Measurements from ENCODE around the gene PHF1.

Gene PHF1

GRCh38 chr6:33417128-33417902, 6.5 kb downstream of the PHF1 start:
- Histone ChIP-seq H3K36me3 (replicated peaks; ENCODE audit: low read depth, low read length) (peaks cover 10% of the 10 kb centered on the region), H3K4me1 (ENCODE audit: low read length) (peaks cover 37% of the 10 kb centered on the region), H3K27ac (ENCODE audit: low read length) (peak overlapping the region; percentile 60), H3K9me3 (ENCODE audit: insufficient read depth, low read length) (no peaks in the 10 kb centered on the region), H3K79me2 (ENCODE audit: low read length) (peaks cover 19% of the 10 kb centered on the region), H2AFZ (ENCODE audit: low read depth, low read length) (0 out of 2 replicates have a peak overlapping the region, but pooled peaks have one; percentile 72), H4K20me1 (ENCODE audit: insufficient read depth, low read length) (no peaks in the 10 kb centered on the region), H3K9ac (ENCODE audit: low read length) (peak overlapping the region; percentile 58), H3K4me2 (ENCODE audit: low read length) (peak overlapping the region; percentile 97), H3K4me3 (ENCODE audit: low read length) (peak overlapping the region; percentile 89), H3K27me3 (ENCODE audit: low read depth, low read length) (0 out of 2 replicates have a peak, but pooled peaks cover 2% of the 10 kb centered on the region)
- TF ChIP-seq, protein P1, sequence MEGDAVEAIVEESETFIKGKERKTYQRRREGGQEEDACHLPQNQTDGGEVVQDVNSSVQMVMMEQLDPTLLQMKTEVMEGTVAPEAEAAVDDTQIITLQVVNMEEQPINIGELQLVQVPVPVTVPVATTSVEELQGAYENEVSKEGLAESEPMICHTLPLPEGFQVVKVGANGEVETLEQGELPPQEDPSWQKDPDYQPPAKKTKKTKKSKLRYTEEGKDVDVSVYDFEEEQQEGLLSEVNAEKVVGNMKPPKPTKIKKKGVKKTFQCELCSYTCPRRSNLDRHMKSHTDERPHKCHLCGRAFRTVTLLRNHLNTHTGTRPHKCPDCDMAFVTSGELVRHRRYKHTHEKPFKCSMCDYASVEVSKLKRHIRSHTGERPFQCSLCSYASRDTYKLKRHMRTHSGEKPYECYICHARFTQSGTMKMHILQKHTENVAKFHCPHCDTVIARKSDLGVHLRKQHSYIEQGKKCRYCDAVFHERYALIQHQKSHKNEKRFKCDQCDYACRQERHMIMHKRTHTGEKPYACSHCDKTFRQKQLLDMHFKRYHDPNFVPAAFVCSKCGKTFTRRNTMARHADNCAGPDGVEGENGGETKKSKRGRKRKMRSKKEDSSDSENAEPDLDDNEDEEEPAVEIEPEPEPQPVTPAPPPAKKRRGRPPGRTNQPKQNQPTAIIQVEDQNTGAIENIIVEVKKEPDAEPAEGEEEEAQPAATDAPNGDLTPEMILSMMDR (IDR thresholded peaks at IDR 0.05; ENCODE audit: low read depth, low read length): no peak
- TF ChIP-seq EZH2phosphoT487 (IDR thresholded peaks at IDR 0.05; ENCODE audit: low read depth): no peak

- Histone ChIP-seq H3K27ac (ENCODE audit: low read length) (peak within 1 kb of the TSS; percentile 81), H3K9me3 (ENCODE audit: insufficient read depth, low read length) (no peaks in the 10 kb centered on the region), H3K9ac (ENCODE audit: low read length) (peak within 1 kb of the TSS; percentile 91), H3K4me3 (ENCODE audit: low read length) (peak within 1 kb of the TSS; percentile 89), H2AFZ (ENCODE audit: low read depth, low read length) (peak within 1 kb of the TSS; percentile 72; the same call in 1 of the 2 replicates), H3K27me3 (ENCODE audit: low read depth, low read length) (0 out of 2 replicates have a peak, but pooled peaks cover 2% of the 10 kb centered on the region), H3K4me1 (ENCODE audit: low read length) (peaks cover 37% of the 10 kb centered on the region), H3K79me2 (ENCODE audit: low read length) (peaks cover 19% of the 10 kb centered on the region), H3K36me3 (replicated peaks; ENCODE audit: low read depth, low read length) (peaks cover 10% of the 10 kb centered on the region), H4K20me1 (ENCODE audit: insufficient read depth, low read length) (no peaks in the 10 kb centered on the region), H3K4me2 (ENCODE audit: low read length) (peak within 1 kb of the TSS; percentile 98)
- TF ChIP-seq, protein P1 (IDR thresholded peaks at IDR 0.05; ENCODE audit: low read depth, low read length): peak; percentile 51
- no peak for TF ChIP-seq EZH2phosphoT487 (IDR thresholded peaks at IDR 0.05; ENCODE audit: low read depth)
These were observed 7.3 kb downstream of the PHF1 start, which contains the start of gene CUTA for GRCh38 chr6:33417903-33418689. TSS of gene CUTA (minus strand) at chr6:33418107. CDS start at chr6:33418000, 107 bp downstream.

DNA sequence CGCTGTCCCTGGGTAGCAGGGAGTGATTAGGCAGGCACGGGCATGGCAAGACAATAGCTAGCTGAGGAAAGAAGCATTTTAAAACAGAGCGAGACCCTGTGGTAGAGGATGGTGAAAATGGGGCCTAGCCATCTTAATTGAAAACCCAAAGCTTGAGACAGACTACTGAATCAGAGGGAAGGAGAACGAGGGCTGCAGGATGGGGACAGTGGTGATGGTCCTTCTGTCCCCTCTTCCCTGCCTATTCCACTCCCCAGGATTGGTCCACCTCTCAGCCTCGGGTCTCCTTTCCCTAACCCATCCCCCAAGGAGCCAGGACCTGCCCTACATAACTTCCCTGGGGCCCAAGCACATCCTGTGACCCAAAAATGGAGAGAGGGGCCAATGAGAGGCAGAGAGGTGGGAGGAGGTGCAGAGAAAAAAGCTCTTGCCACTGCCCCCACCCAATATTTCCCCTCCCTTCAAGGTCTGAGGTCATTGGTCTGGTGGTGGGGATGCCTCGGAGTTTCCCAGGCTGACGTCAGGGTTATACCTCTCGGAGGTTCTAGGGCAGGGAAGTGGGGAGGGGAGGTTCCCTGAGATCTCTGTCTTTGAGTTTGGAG, 8.0 kb downstream of the PHF1 start:
- H2AFZ ChIP-seq (ENCODE audit: low read depth, low read length): no peak overlapping the region
- peaks cover 4% of the 10 kb centered on the region for H3K36me3 ChIP-seq (replicated peaks; ENCODE audit: low read depth, low read length)

More for the DNA sequence above, 8.0 kb downstream of the PHF1 start:
- Histone ChIP-seq H3K27ac (ENCODE audit: low read length) (peak overlapping the region; percentile 81), H3K4me1 (ENCODE audit: low read length) (peaks cover 37% of the 10 kb centered on the region), H3K4me3 (ENCODE audit: low read length) (peak overlapping the region; percentile 87), H3K9ac (ENCODE audit: low read length) (peak overlapping the region; percentile 91), H4K20me1 (ENCODE audit: insufficient read depth, low read length) (no peaks in the 10 kb centered on the region), H3K9me3 (ENCODE audit: insufficient read depth, low read length) (no peaks in the 10 kb centered on the region), H3K27me3 (ENCODE audit: low read depth, low read length) (0 out of 2 replicates have a peak, but pooled peaks cover 2% of the 10 kb centered on the region), H3K4me2 (ENCODE audit: low read length) (peak overlapping the region; percentile 98), H3K79me2 (ENCODE audit: low read length) (peaks cover 19% of the 10 kb centered on the region)
- TF ChIP-seq EZH2phosphoT487 (IDR thresholded peaks at IDR 0.05; ENCODE audit: low read depth): no peak
- TF ChIP-seq, protein P1 (IDR thresholded peaks at IDR 0.05; ENCODE audit: low read depth, low read length): no peak

Measured in OCI-LY3 (cell line).